Caki2 (cell line): ENCODE results near the gene FAF2. TPM values are rescaled to one million over a fixed set of nuclear protein-coding genes. Genes with fewer than 3 reads are reported as not detected.
A peak's percentile ranks its signal among the peaks of the same experiment; 100 is the strongest.
"Not testable (repeated sequence)": the region's sequence is repeated elsewhere in the genome, so short reads cannot be mapped to it uniquely, and the experiment has no call there.

Source experiments
- DNase-seq: peaks from one replicate; pipeline ENCODE4 v3.0.0-alpha.2; 2015; ENCODE audit warnings: low read depth
- in situ Hi-C: cut with HindIII; loops from 2 replicates; pipeline ENCODE4 v1.10.0; 2016; ENCODE audit warnings: low sequenced_read_pairs, low pct_unique_long_range_greater_than_20kb, mixed read lengths
- total RNA-seq: library from RNA; depleted of rRNA; stranded (reverse); fragments of >200 nt; shearing (Covaris generic); gene quantifications from 2 replicates; pipeline ENCODE4 v1.2.3, GENCODE V29; 2014; ENCODE audit warnings: low replicate concordance; rRNA removed

Gene FAF2, protein sequence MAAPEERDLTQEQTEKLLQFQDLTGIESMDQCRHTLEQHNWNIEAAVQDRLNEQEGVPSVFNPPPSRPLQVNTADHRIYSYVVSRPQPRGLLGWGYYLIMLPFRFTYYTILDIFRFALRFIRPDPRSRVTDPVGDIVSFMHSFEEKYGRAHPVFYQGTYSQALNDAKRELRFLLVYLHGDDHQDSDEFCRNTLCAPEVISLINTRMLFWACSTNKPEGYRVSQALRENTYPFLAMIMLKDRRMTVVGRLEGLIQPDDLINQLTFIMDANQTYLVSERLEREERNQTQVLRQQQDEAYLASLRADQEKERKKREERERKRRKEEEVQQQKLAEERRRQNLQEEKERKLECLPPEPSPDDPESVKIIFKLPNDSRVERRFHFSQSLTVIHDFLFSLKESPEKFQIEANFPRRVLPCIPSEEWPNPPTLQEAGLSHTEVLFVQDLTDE
- 26.2 and 31.4 TPM in 2 replicates for total RNA-seq

DNA sequence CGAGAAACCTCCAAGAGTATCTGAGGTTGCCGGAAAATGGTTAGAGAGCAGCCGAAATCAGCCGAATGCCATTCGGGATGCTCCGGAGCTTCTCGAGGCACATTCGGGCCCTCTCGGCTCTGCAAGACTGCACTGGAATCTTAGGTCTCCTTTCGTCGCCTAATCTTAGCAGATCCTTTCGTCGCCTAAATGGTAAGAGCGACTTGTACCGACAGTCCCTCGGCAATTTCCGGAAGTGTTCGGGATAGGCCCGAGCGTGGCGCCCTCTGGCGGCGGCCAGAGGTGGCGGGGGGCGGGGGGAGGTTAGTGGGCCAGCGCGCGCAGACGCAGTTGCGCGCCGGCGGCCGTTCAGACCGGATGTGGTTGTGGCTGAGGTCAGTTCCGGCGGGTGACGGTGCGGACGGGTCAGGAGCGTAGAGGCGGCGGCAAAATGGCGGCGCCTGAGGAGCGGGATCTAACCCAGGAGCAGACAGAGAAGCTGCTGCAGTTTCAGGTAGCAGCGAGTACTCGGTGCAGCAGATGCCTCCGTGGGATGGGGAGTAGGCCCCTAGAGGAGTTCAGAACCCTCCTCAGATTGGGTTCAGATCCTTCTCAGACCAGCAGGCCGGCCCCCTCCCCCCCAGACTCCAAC is at the start of gene FAF2:
Gene FAF2, plus strand, starts transcription at position 408 of the 631 bp plus-strand sequence. Its CDS starts 23 bp downstream, at position 431.
- in situ Hi-C loops, result no loop called here
- peak; percentile 99 for DNase-seq

DNA sequence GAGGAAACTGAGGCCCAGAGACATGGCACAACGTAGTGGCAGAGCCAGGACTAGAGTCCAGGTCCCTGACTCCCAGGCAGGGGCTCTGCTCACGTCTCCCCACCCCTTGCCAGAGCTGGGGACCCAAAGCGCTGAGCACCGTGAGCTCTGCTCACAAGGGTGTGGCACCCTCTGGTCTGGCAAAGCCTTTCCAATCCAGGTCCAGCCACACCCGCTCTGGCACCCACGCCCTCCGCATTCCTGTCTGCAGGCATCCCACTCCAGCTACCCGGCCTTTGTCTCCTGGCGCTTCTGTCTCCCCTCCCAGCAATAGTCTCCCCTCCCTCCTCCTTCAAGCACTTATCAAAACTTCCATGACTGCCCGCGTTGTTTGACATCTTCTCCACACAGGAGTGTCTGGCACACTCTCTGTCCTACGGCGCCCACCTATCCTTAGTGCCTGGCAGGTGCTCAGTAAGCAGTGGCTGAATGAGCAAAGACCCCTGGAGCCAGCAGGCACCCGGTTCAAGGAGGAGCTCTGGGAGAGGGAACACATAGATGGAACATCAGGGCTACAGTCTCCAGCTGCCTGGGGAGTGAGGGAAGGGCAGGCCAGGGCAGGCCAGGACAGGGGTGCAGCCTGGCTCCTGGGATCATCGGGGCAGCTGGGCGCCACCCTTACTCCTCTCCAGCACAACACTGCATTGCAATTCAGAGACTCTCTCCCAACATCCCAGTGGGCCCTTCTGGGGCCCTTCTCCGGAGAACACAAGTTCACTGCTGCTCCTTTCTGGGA is 47.6 kb upstream of the FAF2 start:
- in situ Hi-C loops, result no loop called here
- no peak for DNase-seq

DNA sequence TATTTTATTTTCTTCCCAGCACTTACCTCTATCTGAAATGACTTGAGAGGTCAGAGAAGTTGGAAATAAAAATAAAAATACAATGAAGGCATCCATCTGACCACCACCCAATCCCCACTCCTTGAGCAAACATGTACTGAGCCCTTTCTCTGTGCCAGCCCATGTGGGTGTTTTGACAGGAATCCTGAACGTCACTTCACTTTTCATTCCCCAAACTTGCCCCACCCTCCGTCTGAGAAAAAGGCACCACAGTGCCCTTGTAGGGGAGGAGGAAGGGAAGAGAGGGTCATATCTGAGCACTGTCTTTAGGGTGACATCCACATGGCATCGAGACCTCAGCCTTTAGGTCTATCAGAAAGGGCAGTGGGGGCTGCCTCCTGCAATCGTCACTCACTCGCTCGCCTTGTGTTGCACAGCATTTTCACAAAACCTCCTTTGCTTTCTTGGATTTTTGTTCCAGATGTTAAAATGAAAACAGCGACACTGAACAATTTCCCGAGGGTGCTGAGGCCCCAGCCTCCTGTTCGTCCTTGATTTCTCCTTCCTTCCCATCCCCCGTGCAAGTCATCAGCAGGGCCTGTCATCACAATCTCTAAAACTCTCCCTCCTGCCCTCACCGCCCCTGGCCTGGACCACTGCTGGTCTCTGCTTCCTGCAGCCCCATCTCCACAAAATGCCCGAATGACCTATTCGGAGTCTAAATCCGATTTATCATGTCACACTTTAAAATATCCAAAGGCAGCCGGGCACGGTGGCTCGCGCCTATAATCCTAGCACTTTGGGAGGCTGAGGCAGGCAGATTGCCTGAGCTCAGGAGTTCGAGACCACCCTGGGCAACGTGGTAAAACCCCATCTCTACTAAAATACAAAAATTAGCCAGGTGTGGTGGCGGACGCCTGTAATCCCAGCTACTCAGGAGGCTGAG is 46.6 kb upstream of the FAF2 start:
- DNase-seq, result no peak
- in situ Hi-C loops, result no loop called here

DNA sequence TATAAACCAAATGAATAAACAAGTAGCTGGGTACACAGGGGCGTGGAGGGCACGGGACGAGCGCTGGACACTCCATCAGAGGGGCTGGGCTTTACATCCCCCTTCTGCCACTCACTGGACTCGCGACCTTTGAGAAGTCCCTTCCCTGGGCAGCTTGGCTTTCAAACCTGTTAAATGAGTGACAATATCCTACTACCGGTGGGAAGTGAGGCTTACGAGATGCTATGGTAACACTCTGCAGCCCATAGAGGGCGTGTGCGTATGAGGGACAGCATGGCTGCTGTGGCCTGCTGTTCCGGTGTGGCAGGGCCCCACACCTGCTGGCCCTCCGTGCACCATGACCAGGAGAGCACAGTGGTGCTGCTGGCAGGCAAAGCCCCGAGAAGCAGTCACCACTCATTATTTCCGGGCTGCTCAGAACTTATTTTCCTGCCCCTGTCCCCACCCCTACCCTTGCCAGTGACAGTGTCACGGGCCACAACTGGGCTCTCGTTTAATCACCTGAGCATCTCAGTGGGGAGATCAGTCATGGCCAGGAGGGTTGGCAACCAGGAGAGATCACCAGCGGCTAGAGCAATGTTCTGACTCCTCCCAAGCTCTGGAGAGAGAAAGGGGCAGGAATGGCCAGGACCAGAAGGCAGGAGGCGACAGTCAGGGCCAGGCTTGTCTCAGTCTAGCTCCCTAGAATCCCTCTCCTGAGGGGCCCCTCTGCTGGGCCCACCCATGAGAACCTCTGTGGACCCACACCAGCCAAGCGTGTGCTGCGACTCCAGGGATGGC is 42.3 kb upstream of the FAF2 start:
- DNase-seq, result no peak
- in situ Hi-C loops, result no loop called here

DNA sequence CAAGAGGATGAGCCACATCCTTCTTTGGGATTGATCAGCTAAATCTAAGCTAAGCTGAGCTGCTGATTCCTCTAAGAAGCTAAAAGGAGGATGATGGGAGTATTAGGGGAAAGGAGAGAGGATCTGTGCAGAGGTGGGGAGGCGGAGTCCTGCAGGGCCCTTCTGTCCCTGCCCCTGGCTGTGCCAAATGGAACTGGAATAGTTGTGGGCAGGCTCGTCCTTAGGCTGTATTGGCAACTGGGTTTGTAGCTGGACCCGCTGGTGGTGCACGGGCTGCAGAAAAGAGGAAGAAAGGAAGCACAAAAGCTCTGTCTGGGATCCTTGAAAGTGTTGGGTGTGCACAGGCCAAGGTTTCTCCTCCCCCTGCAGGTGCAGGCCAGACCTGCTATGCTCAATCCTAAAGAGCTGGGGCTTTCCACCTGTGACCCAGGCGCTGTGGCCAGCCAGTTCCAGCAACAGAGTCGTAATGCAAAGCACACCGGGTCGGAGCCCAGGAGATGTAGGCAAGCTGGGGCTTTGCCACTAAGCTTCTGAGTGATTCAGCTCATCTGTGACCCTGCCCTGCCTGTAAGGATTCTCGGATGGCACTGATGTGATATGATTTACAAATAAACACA is 41.6 kb upstream of the FAF2 start:
- in situ Hi-C loops, result no loop called here
- DNase-seq, result no peak

DNA sequence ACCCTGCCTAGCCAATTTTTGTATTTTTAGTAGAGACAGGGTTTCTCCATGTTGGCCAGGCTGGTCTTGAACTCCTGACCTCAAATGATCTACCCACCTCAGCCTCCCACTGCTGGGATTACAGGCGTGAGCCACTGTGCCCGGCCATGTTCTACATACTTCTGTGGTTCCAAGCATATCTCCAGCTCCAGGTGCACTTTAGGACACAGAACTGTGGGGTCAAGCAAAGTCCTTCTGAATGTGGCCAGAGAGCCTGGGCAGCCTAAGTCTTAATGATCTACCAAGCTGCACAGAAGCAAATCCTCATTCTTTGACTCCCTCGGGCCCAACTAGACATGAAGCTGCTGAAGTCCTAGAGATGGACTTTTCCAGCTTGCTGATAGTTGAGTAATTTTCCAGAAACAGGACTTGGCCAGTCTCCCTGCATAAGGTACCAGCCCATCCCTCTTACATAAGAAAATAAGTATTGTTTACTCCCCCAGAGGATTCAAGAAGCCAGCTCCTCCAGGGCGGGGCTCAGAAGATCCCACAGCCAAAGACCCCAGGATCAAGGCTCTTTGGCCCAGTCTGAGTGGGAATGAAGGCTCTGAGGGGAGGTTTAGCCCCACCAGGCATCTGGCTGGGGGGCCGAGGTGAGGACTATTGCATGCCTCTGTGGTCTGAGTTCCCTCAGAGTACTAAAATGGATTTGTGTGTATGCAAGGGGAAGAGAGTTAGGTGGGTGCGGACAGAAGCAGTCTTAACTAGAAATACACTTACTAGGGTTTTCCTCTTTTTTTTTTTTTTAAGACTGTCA is 40.5 kb upstream of the FAF2 start:
- in situ Hi-C loops, result no loop called here
- no peak for DNase-seq

DNA sequence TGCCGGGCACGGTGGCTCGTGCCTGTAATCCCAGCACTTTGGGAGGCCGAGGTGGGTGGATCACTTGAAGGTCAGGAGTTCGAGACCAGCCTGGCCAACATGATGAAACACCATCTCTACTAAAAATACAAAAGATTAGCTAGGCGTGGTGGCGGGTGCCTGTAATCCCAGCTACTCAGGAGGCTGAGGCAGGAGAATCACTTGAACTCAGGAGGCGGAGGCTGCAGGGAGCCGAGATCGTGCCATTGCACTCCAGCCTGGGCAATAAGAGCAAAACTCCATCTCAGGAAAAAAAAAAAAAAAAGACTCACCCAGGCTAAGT is 40.0 kb upstream of the FAF2 start:
- in situ Hi-C loops, DNase-seq: not testable (repeated sequence)

DNA sequence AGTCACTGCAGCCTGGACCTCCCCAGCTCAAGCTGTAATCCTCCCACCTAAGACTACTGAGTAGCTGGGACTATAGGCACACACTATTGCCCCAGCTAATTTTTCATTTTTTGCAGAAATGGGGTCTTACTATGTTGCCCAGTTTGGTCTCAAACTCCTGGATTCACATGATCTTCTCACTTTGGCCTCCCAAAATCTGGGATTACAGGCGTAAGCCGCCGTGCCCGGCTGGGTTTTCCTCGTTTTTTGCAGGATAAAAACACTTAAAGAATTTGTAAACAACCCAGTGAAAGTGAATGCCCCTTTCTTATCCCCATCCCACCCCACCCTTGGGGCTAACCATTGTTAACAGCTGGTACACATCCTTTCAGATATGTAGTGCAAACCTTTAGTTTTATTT is 39.6 kb upstream of the FAF2 start:
- in situ Hi-C loops, result no loop called here
- no peak for DNase-seq

DNA sequence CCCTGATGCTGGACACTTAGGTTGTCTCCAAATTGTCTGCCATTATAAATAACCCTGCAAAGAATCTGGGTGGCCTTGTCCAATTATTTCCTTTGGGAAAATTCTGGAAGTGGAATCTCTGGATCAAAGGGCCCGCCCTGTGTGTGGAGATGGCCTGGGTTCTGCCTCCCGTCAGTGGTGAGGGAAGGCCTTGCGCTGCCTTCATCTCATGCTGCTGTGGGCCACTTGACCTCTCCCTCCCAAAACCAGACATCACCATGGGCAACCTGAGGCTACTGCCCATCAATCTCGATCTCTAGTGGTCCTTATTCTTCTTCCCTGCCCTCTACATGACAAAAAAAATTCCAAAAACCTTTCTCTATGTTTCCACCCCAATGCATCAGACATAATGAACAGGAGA is 38.4 kb upstream of the FAF2 start:
- in situ Hi-C loops, result no loop called here
- no peak for DNase-seq

DNA sequence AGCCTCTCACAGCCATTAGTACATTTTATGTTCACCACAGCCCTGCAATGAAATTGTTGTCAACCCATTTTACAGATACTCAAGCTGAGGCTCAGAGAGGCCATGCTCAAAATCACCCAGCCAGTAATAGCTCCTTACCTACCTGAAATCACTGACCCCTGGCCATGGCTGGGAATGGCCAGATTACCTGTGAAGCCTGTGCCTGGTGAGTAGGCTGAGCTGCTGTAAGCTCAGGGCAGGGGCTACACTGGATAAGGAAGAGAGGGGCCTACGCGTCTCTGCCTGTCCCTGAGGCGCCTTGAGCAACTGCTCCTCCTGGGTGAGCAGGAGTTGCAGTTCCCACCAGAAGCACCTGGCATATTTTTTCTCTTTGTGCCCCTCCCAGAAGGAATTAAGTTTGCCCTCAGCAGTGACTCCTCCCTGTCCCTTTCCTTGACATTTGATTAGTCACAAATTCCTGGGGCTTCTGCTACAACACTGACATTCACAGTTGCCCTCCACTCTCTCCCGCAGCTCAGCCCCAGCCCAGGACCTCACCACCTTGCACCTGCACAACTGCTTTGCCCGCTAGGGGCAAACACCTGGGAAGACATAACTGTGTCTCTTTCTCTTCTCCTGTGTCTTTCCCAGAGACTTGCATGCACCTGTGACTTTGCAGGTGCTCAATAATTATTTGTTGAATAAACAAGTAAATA is 37.6 kb upstream of the FAF2 start:
- in situ Hi-C loops, result no loop called here
- DNase-seq, result no peak

DNA sequence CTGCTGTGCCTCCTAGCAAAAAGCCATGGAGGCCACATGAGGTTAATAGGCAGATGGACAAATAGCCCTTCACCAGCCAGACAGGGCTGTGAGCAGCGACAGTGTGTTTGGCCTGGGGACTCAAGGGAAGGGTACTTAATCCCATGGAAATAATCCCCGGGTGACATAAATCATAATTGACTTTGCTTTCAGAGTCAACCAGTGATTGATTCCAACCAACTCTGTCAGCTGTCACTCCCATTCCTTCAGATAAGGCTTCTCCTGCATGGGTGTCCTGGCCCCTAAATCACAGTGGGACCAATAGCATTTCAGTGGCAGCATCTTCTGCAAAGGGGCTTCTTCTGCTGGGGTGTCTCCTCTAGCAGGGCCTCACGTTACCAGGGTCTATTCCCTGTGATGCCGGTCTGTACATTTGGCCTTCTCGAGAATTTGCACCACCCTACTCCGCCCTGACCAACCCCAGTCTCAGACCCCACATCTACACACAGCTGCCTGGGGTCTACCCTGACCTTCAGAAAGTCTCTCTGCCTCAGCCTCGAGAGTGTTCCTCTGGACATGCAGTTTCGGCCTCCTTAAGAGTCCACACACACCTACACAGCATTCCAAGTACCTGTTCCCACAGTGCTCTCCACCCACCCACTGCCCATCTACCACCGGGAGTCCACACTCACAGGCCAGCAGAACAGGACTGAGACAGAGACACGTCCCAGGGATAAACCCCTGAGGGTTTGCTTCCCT is 35.5 kb upstream of the FAF2 start:
- in situ Hi-C loops, result no loop called here
- DNase-seq, result no peak

DNA sequence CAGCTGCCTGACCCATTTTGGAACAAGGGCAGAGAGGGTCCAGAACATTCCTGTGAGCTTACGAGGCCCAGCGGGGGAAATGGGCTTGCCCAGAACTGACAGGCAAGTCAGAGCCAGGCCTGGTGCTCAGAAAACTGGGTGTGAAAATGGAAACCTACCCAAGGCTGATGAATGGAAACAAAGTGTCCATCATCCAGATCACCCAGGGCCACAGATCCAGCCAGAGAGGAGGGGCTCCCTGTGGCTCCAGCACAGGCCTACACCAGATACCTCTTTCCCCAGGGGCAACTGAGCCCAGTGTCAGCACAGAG is 35.0 kb upstream of the FAF2 start:
- in situ Hi-C loops, result no loop called here
- no peak for DNase-seq

DNA sequence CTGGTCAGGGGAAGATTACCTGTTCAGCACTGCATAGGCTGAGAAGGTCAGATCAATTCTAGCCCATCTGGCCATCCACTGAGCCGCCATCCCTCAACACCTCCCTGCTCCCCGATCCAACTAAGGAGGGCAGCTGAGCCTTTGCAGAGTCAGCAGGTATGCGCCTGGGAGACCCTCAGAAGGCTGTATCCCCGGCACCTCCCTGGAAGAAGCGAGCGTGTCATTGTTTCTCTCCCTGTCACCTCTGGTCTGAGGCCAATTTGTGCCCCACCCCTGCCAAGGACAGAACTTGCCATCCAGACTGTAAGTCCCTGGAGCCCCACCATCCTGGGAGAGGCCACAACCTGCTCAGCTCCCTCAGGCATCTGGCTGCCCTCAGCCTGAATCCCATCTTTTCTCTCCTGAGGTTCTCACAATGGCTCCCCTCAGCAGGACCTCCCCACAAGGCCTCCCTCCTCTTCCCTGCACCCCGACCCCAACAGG is 34.4 kb upstream of the FAF2 start:
- in situ Hi-C loops, result no loop called here
- DNase-seq, result no peak

DNA sequence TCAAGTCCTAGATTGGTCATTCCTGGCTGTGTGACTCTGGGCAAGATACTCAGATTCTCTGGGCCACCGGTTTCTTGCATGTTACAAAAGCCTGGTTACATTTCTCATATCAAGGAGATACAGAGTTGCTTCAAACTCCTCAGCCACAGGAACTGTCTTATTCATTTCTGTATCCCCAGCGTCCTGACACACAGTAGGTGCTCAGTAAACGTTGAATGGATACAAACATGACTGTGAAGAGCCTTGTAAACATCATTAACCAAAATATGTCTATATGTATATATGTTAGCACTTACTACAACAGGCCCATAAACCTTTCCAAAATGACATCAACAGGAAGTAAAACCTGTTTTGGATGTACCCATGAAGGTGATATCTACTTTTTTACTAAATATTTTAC is 33.5 kb upstream of the FAF2 start:
- DNase-seq, result no peak
- in situ Hi-C loops, result no loop called here

DNA sequence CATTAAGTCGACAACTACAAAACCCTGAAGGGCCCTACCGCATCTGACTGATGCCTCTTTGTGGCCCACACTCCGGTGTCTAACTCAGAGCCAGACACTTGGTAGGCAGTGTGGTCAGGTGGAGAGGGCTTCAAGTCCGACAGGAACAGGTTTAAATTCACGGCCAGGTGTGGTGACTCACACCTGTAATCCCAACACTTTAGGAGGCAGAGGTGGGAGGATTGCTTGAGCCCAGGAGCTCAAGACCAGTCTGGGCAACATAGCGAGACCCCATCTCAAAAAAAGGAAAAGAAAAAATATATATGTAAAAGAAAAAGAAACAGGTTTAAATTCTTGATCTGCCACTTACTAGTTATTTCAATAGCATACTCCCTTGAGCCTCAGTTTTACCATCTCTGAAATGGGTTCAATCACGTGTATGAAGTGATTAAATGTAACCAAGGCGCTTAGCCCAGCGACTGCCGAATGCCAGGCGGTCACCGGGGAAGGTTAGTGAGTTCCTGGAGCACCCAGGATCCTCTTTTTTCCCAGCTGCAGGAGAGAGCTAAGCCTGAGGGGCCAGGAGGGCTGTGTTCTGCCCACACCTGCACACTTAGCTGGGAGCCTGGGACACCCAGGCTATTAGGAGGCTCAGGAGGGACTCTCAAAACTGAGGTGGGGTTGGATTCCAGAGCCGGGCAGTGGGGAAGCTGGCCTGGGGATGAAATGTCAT is 32.8 kb upstream of the FAF2 start:
- no peak for DNase-seq
- in situ Hi-C loops, result no loop called here
